Measurements from ENCODE around the gene EIF4H. TPM values are rescaled to one million over a fixed set of nuclear protein-coding genes. Genes with fewer than 3 reads are reported as not detected.
A peak's percentile ranks its signal among the peaks of the same experiment; 100 is the strongest.

The EIF4H gene
- total RNA-seq, 1 experiment from 2014 or later: 459 TPM

- TF ChIP-seq EZH2 (IDR thresholded peaks at IDR 0.05; ENCODE audit: low read depth) (no peak), CTCF (conservative IDR thresholded peaks at IDR 0.05) (no peak)
- Histone ChIP-seq H3K27ac (no peak overlapping the region), H3K4me1 (replicated peaks; ENCODE audit: insufficient read depth) (no peaks in the 10 kb centered on the region), H3K36me3 (ENCODE audit: low read depth) (peaks cover 28% of the 10 kb centered on the region), H3K4me3 (no peak overlapping the region), H3K79me2 (ENCODE audit: low read depth) (no peaks in the 10 kb centered on the region), H3K9me2 (ENCODE audit: insufficient read depth) (no peaks in the 10 kb centered on the region), H3F3A (ENCODE audit: insufficient read depth, low read depth) (no peaks in the 10 kb centered on the region), H4K20me1 (ENCODE audit: insufficient read depth) (no peaks in the 10 kb centered on the region), H3K27me3 (ENCODE audit: insufficient read depth, low read depth) (no peaks in the 10 kb centered on the region), H2AFZ (no peak overlapping the region), H3K9me3 (ENCODE audit: insufficient read depth, low read depth) (no peaks in the 10 kb centered on the region), H3K4me2 (no peak overlapping the region)
- ChIA-PET POLR2A (ENCODE audit: unreplicated experiment) (no interaction called here), CTCF (no interaction called here)
- no TSS peak for BruUV-seq (replicated peaks)
- intact Hi-C loops (cut with micrococcal nuclease; ENCODE audit: unreplicated experiment): no loop called here
- no peak for DNase-seq
Measured at GRCh38 chr7:74246497-74246896, 72.3 kb downstream of the EIF4H start.

Small RNAs within 50 kb of the gene (microRNA-seq; reads per million reads assigned to microRNA genes)
- 920 reads per million, percentile 74 among the genes with 10 or more reads in this experiment for gene MIR590 (ENCODE audit: borderline number of aligned reads, borderline replicate concordance)

Other genes starting within 250 kb of the EIF4H start
- gene ELN, start 146.2 kb upstream of the EIF4H start, total RNA-seq (2021): 0.11 TPM in 1 of 2 replicates, not detected in the other
- 128 and 148 TPM in 2 replicates for gene LIMK1, start 90.6 kb upstream of the EIF4H start, total RNA-seq (2021)
- gene LAT2, start 35.6 kb downstream of the EIF4H start, total RNA-seq (2021): 1.8 and 3.5 TPM in 2 replicates
- gene RFC2, start 80.0 kb downstream of the EIF4H start, total RNA-seq (2021): 65.5 and 75.7 TPM in 2 replicates
- 37.9 and 48.0 TPM in 2 replicates for gene CLIP2, start 115.1 kb downstream of the EIF4H start, total RNA-seq (2021)

Data from PC-9 (cell line).